Measurements from ENCODE around the gene PEAK3.
"Not testable (repeated sequence)": the region's sequence is repeated elsewhere in the genome, so short reads cannot be mapped to it uniquely, and the experiment has no call there.

The PEAK3 gene

DNA sequence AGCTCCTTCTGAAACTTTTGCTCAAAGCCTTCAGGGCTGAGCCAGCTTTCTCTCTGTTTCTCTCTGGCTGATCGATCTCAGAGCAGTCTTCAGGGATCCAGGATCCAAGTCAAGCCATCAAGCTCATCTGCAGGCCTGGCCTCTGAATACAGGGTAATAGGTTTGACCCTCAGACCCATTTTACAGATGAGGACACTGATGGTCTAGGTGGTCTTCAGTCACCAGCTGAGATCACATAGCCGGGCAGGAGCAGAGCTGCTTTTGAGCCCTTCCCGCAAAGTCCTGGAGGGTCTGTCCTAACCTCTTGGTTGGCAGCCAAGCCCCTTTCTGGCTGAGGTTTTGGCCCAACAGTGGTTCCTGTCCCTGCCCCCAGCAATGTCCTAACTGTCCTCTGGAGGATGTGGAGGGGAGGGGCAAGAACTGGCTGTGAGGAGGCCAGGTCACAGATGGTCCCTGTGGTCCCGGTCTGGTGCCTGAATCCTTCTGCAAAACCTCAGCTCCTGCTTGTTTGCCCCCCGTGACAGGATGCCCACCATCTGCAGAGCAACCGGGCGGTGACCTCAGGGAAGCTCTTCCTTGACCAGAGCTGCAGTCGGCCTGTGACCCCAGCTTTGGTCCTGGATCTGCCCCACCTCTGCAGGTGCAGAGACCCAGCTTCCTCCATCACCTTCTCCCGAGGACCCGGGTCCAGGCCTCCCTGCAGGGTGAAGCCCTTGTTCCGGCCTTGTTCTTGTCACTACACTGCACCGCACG, 5.8 kb upstream of the PEAK3 start:
- no peak overlapping the region for H3K9ac ChIP-seq
- H3K4me2 ChIP-seq (ENCODE audit: low read length): no peak overlapping the region
- H3K27me3 ChIP-seq (ENCODE audit: control insufficient read depth, insufficient read depth, low read length): peaks cover 6% of the 10 kb centered on the region
- H3K36me3 ChIP-seq (ENCODE audit: control insufficient read depth, insufficient read depth, low read length): no peaks in the 10 kb centered on the region
- TF ChIP-seq, protein P1, sequence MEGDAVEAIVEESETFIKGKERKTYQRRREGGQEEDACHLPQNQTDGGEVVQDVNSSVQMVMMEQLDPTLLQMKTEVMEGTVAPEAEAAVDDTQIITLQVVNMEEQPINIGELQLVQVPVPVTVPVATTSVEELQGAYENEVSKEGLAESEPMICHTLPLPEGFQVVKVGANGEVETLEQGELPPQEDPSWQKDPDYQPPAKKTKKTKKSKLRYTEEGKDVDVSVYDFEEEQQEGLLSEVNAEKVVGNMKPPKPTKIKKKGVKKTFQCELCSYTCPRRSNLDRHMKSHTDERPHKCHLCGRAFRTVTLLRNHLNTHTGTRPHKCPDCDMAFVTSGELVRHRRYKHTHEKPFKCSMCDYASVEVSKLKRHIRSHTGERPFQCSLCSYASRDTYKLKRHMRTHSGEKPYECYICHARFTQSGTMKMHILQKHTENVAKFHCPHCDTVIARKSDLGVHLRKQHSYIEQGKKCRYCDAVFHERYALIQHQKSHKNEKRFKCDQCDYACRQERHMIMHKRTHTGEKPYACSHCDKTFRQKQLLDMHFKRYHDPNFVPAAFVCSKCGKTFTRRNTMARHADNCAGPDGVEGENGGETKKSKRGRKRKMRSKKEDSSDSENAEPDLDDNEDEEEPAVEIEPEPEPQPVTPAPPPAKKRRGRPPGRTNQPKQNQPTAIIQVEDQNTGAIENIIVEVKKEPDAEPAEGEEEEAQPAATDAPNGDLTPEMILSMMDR (IDR thresholded peaks at IDR 0.05): no peak
- H3K27ac ChIP-seq: no peak overlapping the region
- H2AFZ ChIP-seq: no peak overlapping the region
- H3K9me3 ChIP-seq (ENCODE audit: control insufficient read depth, low read length): no peaks in the 10 kb centered on the region
- peaks cover 6% of the 10 kb centered on the region for H3K4me1 ChIP-seq
- H3K4me3 ChIP-seq (ENCODE audit: low read depth, low read length): no peak overlapping the region
- H3K79me2 ChIP-seq: no peaks in the 10 kb centered on the region

DNA sequence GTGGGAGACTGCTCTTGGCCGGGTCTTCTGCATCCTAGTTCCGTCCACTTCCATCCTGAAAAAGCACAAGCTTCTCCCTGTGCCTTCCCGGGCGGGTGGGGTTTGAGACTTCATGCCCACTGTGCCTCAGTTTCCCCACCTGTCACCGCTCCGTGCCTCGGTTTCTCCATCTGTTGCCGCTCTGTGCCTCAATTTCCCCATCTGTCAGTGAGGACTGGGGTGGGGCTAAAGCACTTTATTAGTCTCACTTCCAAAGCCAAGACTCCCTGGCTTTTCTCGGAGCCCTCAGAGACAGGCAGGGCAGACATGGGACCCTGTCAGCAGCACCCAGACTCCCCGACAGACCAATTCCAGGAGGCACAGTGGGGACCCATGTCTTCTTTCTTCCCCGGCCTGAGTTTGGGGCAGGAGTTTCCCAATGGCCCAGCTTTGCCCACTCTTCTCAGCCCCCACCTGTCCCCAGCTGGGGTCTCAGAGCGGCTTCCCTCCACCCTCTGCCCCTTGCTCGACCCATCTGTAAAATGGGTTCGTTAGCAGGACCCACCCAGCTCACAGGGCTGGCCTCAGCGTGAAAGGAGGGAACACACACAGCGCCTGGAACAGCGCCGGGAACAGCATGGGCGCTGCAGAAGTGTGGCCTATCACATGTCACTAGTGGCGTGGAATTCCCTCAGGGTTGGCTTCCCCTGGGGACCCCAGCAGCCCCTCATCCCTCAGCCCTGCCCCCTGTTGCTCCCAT, 4.6 kb upstream of the PEAK3 start:
- TF ChIP-seq, protein P1 (IDR thresholded peaks at IDR 0.05): no peak
- no peak overlapping the region for H3K4me2 ChIP-seq (ENCODE audit: low read length)
- H3K9me3 ChIP-seq (ENCODE audit: control insufficient read depth, low read length): no peaks in the 10 kb centered on the region
- H3K9ac ChIP-seq: no peak overlapping the region
- H3K27me3 ChIP-seq (ENCODE audit: control insufficient read depth, insufficient read depth, low read length): peaks cover 6% of the 10 kb centered on the region
- no peak overlapping the region for H2AFZ ChIP-seq
- no peaks in the 10 kb centered on the region for H3K79me2 ChIP-seq
- H3K36me3 ChIP-seq (ENCODE audit: control insufficient read depth, insufficient read depth, low read length): no peaks in the 10 kb centered on the region
- H3K4me1 ChIP-seq: peaks cover 3% of the 10 kb centered on the region
- no peak overlapping the region for H3K4me3 ChIP-seq (ENCODE audit: low read depth, low read length)
- no peak overlapping the region for H3K27ac ChIP-seq

DNA sequence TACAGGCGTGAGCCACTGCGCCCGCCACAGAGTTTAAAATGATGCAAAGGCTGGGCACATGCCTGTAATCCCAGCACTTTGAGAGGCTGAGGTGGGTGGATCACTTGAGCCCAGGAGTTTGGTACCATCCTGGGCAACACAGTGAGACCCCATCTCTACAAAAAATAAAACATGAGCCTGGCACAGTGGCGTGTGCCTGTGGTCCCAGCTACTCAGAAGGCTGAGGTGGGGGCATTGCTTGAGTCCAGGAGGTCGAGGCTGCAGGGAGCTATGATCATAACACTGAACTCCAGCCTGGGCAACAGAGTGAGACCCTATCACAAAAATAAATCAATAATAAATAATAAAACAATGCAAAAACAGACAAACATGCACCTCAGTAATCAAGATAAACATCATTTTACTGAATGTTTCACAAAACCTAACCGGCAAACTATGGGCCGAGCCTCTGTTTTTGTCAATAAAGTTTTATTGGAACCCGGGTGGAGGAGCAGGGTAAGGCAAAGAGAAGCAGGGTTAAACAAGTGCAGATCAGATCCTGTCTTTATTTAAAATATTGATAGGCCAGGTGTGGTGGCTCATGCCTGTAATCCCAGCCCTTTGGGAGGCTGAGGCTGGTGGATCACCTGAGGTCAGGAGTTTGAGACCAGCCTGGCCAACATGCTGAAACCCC, 2.0 kb upstream of the PEAK3 start:
- TF ChIP-seq, protein P1 (IDR thresholded peaks at IDR 0.05): no peak
- Histone ChIP-seq H3K4me2 (ENCODE audit: low read length) (no peak overlapping the region), H3K9me3 (ENCODE audit: control insufficient read depth, low read length) (no peaks in the 10 kb centered on the region), H3K79me2 (no peaks in the 10 kb centered on the region), H3K4me1 (no peaks in the 10 kb centered on the region), H3K27me3 (ENCODE audit: control insufficient read depth, insufficient read depth, low read length) (no peaks in the 10 kb centered on the region), H3K27ac (no peak overlapping the region), H2AFZ (no peak overlapping the region), H3K9ac (no peak overlapping the region), H3K4me3 (ENCODE audit: low read depth, low read length) (no peak overlapping the region), H3K36me3 (ENCODE audit: control insufficient read depth, insufficient read depth, low read length) (no peaks in the 10 kb centered on the region)

DNA sequence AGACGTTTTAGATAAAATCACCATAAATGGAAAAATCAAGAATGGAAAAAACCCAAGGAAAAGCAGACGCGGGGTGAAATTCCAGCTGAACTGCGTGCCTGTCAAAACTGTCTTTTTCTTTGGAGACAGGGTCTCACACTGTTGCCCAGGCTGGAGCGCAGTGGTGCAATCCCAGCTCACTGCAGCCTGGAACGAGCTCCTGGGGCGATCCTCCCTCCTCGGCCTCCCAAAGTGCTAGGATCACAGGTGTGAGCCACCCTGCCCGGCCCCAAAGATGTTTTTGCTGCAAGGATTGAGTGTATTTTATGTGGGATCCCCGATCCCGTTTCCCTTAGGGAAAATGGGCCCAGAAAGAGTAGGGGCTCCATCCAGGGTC, 875 bp upstream of the PEAK3 start:
- H2AFZ ChIP-seq: no peak overlapping the region
- no peaks in the 10 kb centered on the region for H3K36me3 ChIP-seq (ENCODE audit: control insufficient read depth, insufficient read depth, low read length)
- no peak overlapping the region for H3K4me3 ChIP-seq (ENCODE audit: low read depth, low read length)
- H3K27me3 ChIP-seq (ENCODE audit: control insufficient read depth, insufficient read depth, low read length): no peaks in the 10 kb centered on the region
- no peaks in the 10 kb centered on the region for H3K9me3 ChIP-seq (ENCODE audit: control insufficient read depth, low read length)
- TF ChIP-seq, protein P1 (IDR thresholded peaks at IDR 0.05): no peak
- H3K4me2 ChIP-seq (ENCODE audit: low read length): no peak overlapping the region
- H3K9ac ChIP-seq: no peak overlapping the region
- no peak overlapping the region for H3K27ac ChIP-seq
- no peaks in the 10 kb centered on the region for H3K79me2 ChIP-seq
- no peaks in the 10 kb centered on the region for H3K4me1 ChIP-seq

DNA sequence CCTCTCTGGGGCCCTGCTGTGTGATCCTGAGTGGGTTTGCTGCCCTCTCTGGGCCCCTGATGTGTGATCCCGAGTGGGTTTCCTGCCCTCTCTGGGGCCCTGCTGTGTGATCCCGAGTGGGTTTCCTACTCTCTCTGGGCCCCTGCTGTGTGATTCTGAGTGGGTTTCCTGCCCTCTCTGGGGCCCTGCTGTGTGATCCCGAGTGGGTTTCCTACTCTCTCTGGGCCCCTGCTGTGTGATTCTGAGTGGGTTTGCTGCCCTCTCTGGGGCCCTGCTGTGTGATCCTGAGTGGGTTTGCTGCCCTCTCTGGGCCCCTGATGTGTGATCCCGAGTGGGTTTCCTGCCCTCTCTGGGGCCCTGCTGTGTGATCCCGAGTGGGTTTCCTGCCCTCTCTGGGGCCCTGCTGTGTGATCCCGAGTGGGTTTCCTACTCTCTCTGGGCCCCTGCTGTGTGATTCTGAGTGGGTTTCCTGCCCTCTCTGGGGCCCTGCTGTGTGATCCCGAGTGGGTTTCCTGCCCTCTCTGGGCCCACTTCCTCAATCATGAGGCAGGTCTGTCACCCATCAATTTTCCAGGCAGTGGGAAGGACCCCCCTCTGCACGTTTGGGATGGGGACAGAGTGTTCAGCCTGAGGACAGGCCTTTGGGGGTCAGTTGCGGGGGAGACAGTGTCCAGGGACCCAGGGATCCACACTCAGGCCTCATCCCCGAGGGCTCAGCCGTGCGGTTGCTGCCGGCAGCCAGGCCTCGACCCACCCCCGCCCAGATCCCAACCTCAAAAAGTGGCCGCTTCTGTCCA, 512 bp downstream of the PEAK3 start:
- H3K9ac ChIP-seq; H3K4me3 ChIP-seq (ENCODE audit: low read depth, low read length); H3K4me1 ChIP-seq; H3K27ac ChIP-seq; H3K79me2 ChIP-seq; H3K9me3 ChIP-seq (ENCODE audit: control insufficient read depth, low read length); H3K27me3 ChIP-seq (ENCODE audit: control insufficient read depth, insufficient read depth, low read length); H3K36me3 ChIP-seq (ENCODE audit: control insufficient read depth, insufficient read depth, low read length): not testable (repeated sequence)
- Histone ChIP-seq H3K4me2 (ENCODE audit: low read length) (peak overlapping the region; percentile 49), H2AFZ (peak overlapping the region; percentile 33)
